HL-60 (cell line): ENCODE results near the gene SYNM.

Experiments used
- TF ChIP-seq, protein P1 (sequence below): IDR thresholded peaks from 2 replicates; pipeline ENCODE4 v1.6.1; 2012; ENCODE audit warnings: low read depth; ENCODE audit not compliant: insufficient replicate concordance
- TF ChIP-seq, protein P2 (sequence below): IDR thresholded peaks from one replicate; pipeline ENCODE4 v1.5.1; 2011; ENCODE audit warnings: low read length, control low read depth, inconsistent platforms; ENCODE audit not compliant: insufficient read depth

DNA sequence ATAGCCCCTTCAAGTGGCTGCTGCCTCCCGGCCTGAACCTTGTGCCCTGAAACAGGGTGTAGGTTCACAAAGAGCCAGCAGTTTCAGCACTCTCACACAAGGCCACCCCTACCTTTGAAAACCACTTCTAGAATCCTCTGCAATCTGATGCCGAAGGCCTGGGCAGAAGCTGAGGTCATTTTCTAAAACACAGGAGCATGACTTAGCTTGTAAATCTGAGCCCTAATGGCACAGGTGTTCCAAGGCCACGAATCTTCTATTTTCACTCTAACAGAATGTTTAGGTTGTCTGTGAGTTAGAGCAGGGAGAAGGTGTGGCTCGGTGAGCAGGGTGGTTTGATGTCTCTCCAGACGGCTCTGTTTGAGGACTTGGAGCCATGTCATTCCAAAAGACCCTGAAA lies 62.3 kb downstream of the SYNM start:
- TF ChIP-seq, protein P1, sequence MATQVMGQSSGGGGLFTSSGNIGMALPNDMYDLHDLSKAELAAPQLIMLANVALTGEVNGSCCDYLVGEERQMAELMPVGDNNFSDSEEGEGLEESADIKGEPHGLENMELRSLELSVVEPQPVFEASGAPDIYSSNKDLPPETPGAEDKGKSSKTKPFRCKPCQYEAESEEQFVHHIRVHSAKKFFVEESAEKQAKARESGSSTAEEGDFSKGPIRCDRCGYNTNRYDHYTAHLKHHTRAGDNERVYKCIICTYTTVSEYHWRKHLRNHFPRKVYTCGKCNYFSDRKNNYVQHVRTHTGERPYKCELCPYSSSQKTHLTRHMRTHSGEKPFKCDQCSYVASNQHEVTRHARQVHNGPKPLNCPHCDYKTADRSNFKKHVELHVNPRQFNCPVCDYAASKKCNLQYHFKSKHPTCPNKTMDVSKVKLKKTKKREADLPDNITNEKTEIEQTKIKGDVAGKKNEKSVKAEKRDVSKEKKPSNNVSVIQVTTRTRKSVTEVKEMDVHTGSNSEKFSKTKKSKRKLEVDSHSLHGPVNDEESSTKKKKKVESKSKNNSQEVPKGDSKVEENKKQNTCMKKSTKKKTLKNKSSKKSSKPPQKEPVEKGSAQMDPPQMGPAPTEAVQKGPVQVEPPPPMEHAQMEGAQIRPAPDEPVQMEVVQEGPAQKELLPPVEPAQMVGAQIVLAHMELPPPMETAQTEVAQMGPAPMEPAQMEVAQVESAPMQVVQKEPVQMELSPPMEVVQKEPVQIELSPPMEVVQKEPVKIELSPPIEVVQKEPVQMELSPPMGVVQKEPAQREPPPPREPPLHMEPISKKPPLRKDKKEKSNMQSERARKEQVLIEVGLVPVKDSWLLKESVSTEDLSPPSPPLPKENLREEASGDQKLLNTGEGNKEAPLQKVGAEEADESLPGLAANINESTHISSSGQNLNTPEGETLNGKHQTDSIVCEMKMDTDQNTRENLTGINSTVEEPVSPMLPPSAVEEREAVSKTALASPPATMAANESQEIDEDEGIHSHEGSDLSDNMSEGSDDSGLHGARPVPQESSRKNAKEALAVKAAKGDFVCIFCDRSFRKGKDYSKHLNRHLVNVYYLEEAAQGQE = no peak
- TF ChIP-seq, protein P2, sequence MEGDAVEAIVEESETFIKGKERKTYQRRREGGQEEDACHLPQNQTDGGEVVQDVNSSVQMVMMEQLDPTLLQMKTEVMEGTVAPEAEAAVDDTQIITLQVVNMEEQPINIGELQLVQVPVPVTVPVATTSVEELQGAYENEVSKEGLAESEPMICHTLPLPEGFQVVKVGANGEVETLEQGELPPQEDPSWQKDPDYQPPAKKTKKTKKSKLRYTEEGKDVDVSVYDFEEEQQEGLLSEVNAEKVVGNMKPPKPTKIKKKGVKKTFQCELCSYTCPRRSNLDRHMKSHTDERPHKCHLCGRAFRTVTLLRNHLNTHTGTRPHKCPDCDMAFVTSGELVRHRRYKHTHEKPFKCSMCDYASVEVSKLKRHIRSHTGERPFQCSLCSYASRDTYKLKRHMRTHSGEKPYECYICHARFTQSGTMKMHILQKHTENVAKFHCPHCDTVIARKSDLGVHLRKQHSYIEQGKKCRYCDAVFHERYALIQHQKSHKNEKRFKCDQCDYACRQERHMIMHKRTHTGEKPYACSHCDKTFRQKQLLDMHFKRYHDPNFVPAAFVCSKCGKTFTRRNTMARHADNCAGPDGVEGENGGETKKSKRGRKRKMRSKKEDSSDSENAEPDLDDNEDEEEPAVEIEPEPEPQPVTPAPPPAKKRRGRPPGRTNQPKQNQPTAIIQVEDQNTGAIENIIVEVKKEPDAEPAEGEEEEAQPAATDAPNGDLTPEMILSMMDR = no peak
